GM12878 (cell line): ENCODE measurements around the gene CCK. TPM values are rescaled to one million over a fixed set of nuclear protein-coding genes. Genes with fewer than 3 reads are reported as not detected.

Source experiments
- ATAC-seq: fragments of 200-7000 bp; cut with Tn5 transposase; 3 replicates; pipeline ENCODE4 v1.9.1; 2020; ENCODE audit warnings: mild to moderate bottlenecking, moderate library complexity
- BruUV-seq: library from RNA; stranded (reverse); fragments of 400-500 nt; replicated peaks from 2 replicates; lab custom pipeline; 2021; lab: Mats Ljungman, UMichigan
- CTCF ChIA-PET: fragments of 300-600 bp; sonication (Branson Sonifier 250); formaldehyde crosslinking; extraction: SDS; loops from one replicate; lab custom pipeline; 2021; ENCODE audit warnings: inconsistent platforms; lab: Yijun Ruan, JAX
- POLR2A ChIA-PET: fragments of 350-600 bp; formaldehyde crosslinking; extraction: SDS; loops from one replicate; lab custom pipeline; 2021; ENCODE audit warnings: inconsistent platforms; lab: Charles Lee
- RAD21 ChIA-PET: fragments of 300-600 bp; sonication (Branson Sonifier 250); formaldehyde crosslinking; loops from one replicate; lab custom pipeline; 2023; ENCODE audit warnings: antibody characterized with exemption; ENCODE audit not compliant: unreplicated experiment; lab: Charles Lee
- SMC1A ChIA-PET: fragments of 300-600 bp; sonication (Branson Sonifier 250); formaldehyde crosslinking; loops from one replicate; lab custom pipeline; 2023; ENCODE audit not compliant: unreplicated experiment, uncharacterized antibody; lab: Charles Lee
- DNase-seq: peaks from one replicate; pipeline ENCODE4 v3.0.0-alpha.2; 2011; ENCODE audit warnings: low read depth, low spot score
- FAIRE-seq: peaks from 3 replicates; lab custom pipeline; 2011; peaks lifted over from hg19 to GRCh38; lab: Jason Lieb, UNC
- H2AFZ ChIP-seq: 2 replicates; pipeline ENCODE4 v1.6.0; 2011; ENCODE audit warnings: low read depth, low read length, control low read depth; ENCODE audit not compliant: control insufficient read depth
- H3K27ac ChIP-seq: 2 replicates; pipeline ENCODE4 v1.5.1; 2011; ENCODE audit warnings: control low read depth; ENCODE audit not compliant: control insufficient read depth, insufficient read depth
- H3K27me3 ChIP-seq, 2 experiments: replicated peaks in 1 of 2; 2 replicates each; pipeline versions ENCODE4 v1.6.0 to v1.6.1; 2011; ENCODE audit warnings: low read length in 1 of 2; ENCODE audit not compliant: control insufficient read depth in 2 of 2, insufficient read depth in 2 of 2
- H3K36me3 ChIP-seq, 2 experiments: 2 replicates each; pipeline ENCODE4 v1.5.1; 2011; ENCODE audit warnings: low read length in 1 of 2; ENCODE audit not compliant: control insufficient read depth in 2 of 2, insufficient read depth in 2 of 2
- H3K4me1 ChIP-seq: 2 replicates; pipeline ENCODE4 v1.6.1; 2011; ENCODE audit warnings: mild to moderate bottlenecking, low read length, moderate library complexity, mixed read lengths; ENCODE audit not compliant: control insufficient read depth, insufficient read depth
- H3K4me2 ChIP-seq: 2 replicates; pipeline ENCODE4 v1.6.0; 2011; ENCODE audit warnings: control low read depth; ENCODE audit not compliant: control insufficient read depth, insufficient read depth
- H3K4me3 ChIP-seq: fragments of 200-600 bp; sonication (generic); 2 replicates; pipeline ENCODE4 v1.5.1; 2016
- H3K79me2 ChIP-seq: 2 replicates; pipeline ENCODE4 v1.6.0; 2011; ENCODE audit warnings: low read length; ENCODE audit not compliant: control insufficient read depth, insufficient read depth
- H3K9ac ChIP-seq: 2 replicates; pipeline ENCODE4 v1.8.0; 2011; ENCODE audit warnings: low read length, control low read depth, mixed read lengths; ENCODE audit not compliant: control insufficient read depth, insufficient read depth
- H3K9me3 ChIP-seq: replicated peaks from 3 replicates; pipeline ENCODE4 v1.5.1; 2011; ENCODE audit warnings: mild to moderate bottlenecking, low read length; ENCODE audit not compliant: control insufficient read depth, insufficient read depth
- H4K20me1 ChIP-seq: 2 replicates; pipeline ENCODE4 v1.6.0; 2011; ENCODE audit not compliant: control insufficient read depth, insufficient read depth
- ATF7 ChIP-seq: fragments of 450-650 bp; IDR thresholded peaks from 2 replicates; pipeline ENCODE4 v1.6.1; 2016; ENCODE audit warnings: low read depth, mild to moderate bottlenecking
- CREB1 ChIP-seq: IDR thresholded peaks from 2 replicates; pipeline ENCODE4 v1.6.1; 2012; ENCODE audit warnings: low read depth, mild to moderate bottlenecking, inconsistent platforms
- CREM ChIP-seq: IDR thresholded peaks from 2 replicates; pipeline ENCODE4 v1.6.1; 2014; ENCODE audit warnings: antibody characterized with exemption, low read depth
- GATAD2B ChIP-seq: fragments of 450-650 bp; conservative IDR thresholded peaks from 2 replicates; pipeline ENCODE4 v1.6.1; 2017; ENCODE audit warnings: low read depth, mild to moderate bottlenecking, moderate library complexity
- MTA2 ChIP-seq: fragments of 450-650 bp; IDR thresholded peaks from 2 replicates; pipeline ENCODE4 v1.6.1; 2016; ENCODE audit warnings: low read depth, mild to moderate bottlenecking, moderate library complexity
- NR2C1 ChIP-seq: fragments of 450-650 bp; IDR thresholded peaks from 2 replicates; pipeline ENCODE4 v1.6.1; 2017; ENCODE audit warnings: antibody characterized with exemption, mild to moderate bottlenecking, moderate library complexity
- SMAD5 ChIP-seq: IDR thresholded peaks from 2 replicates; pipeline ENCODE4 v1.6.1; 2016; ENCODE audit warnings: antibody characterized with exemption, low read depth
- YBX1 ChIP-seq: fragments of 450-650 bp; IDR thresholded peaks from 2 replicates; pipeline ENCODE4 v1.6.1; 2016; ENCODE audit warnings: antibody characterized with exemption
- YY1 ChIP-seq: IDR thresholded peaks from 2 replicates; pipeline ENCODE4 v1.6.1; 2011; ENCODE audit warnings: low read depth, mild to moderate bottlenecking, low read length
- WGBS: methylation state at CpG from one replicate; pipeline ENCODE4 v1.1.6; 2016; ENCODE audit warnings: low lambda C conversion rate; ENCODE audit not compliant: insufficient replicate concordance, insufficient coverage; ENCODE audit errors: missing lambda C conversion rate; 5-methylcytosine and 5-hydroxymethylcytosine counted together
- in situ Hi-C: fragments of 300-500 bp; cut with MboI; formaldehyde crosslinking; loops from 9 replicates; pipeline ENCODE4 v1.14.3; 2018; ENCODE audit warnings: mixed read lengths
- intact Hi-C: fragments of 100-400 bp; cut with micrococcal nuclease; formaldehyde crosslinking; loops from one replicate; pipeline ENCODE4 v1.14.2; 2022; ENCODE audit not compliant: unreplicated experiment
- polyA plus RNA-seq, 11 experiments: library from polyadenylated mRNA; depleted of rRNA in 4 of 11; unstranded in 6 of 11; stranded (reverse) in 5 of 11; fragments of >200 nt; fragmentation: Nextera tagmentation in 4 of 11; fragmentation: Illumina TruSeq in 1 of 11; extraction: Ambion mirVana in 4 of 11; extraction: Trizol in 1 of 11; gene quantifications; 1 replicate in 1 of 11; 2 replicates in 10 of 11; pipeline versions ENCODE4 v1.2.1 to v1.2.3, GENCODE V29; 2011 to 2016; ENCODE audit warnings: inconsistent platforms in 2 of 11, missing spikeins in 2 of 11, low read depth in 1 of 11
- total RNA-seq, 4 experiments: library from RNA; depleted of rRNA in 3 of 4; stranded (reverse); fragments of >200 nt in 3 of 4; fragmentation: Illumina TruSeq in 1 of 4; extraction: Trizol in 1 of 4; gene quantifications; 2 replicates each; pipeline versions ENCODE4 v1.2.1 to v1.2.3, GENCODE V29; 2013 to 2021

Gene CCK
- total and polyA plus RNA-seq, 10 of the 15 experiments (the other 5 are each of a cell fraction or from before 2014, with no cell fraction given), result not detected

DNA sequence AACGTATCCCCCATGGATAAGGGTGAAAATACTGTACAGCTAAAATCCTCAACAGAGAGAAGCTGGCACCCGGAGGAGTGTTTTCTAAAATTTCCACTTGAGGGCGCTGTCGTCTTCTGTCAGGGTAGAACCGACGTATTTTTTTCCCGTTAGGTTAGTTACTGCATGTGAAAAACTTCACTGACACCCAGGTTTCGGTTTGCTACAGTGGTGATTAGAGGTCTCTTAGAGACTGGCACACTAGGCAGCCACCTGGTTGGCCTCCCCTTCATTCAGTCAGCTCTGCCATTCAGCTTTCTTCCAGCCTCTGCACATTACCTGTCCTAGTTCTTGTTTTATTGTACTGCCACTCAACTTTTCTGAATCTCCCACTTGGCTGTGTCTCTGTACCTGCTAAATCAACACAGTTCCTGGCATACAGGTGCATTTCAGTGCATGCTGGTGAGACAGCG is 18.4 kb downstream of the CCK start (continued):
- peak; percentile 38; the same call in 1 of the 2 replicates for TF ChIP-seq YY1
- no peak for TF ChIP-seq MTA2
- TF ChIP-seq, all 136 proteins: peak for 6

DNA sequence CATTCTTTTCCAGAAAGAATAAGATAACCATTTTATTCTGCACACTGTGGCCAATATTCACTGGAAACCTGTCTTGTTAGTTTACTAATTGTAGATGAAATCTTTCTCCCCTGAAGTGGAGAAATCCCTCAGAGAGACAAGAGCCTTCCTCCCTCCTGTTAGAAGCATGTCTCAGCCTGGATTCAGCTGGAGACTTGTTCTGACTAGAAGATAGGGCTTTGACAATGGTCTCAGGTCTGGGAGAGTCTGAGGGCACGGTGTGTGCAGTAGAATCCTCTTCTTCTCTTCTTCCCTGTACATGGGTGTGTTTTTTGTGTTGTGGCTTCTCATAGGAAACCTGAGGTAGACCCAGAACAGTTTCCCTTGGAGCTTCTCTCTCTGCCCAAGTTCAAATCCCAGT is 19.9 kb downstream of the CCK start:
- no peak for ATAC-seq
- in situ Hi-C loops (loop anchor here (5.0 kb wide), 2 partner anchors 196 to 291 kb away; no protein-coding TSS in a partner anchor), intact Hi-C loops (loop anchor here (2.0 to 5.0 kb wide), 2 partner anchors 295 to 354 kb away; no protein-coding TSS in a partner anchor)
- RAD21 ChIA-PET, result interaction anchor here (1.7 to 7.4 kb wide), 2 partner anchors 126 to 197 kb away, joined by 5 to 90 read pairs; no protein-coding TSS in a partner anchor
- H3K4me2 ChIP-seq, result no peak overlapping the region
- no peaks in the 10 kb centered on the region for H4K20me1 ChIP-seq
- no peaks in the 10 kb centered on the region for H3K79me2 ChIP-seq
- no TSS peak for BruUV-seq
- TF ChIP-seq ATF7, result no peak
- no peak for TF ChIP-seq YBX1
- no peak for TF ChIP-seq GATAD2B
- TF ChIP-seq CREM, result no peak
- TF ChIP-seq CREB1, result no peak
- no peak for TF ChIP-seq NR2C1
- no peak for TF ChIP-seq SMAD5
- no peak overlapping the region for H3K4me3 ChIP-seq
- no peak for FAIRE-seq
- H3K9ac ChIP-seq, result no peak overlapping the region
- 0 out of 2 replicates have a peak, but pooled peaks cover 2% of the 10 kb centered on the region for H3K4me1 ChIP-seq
- CTCF ChIA-PET, result interaction anchor here (0.6 to 4.6 kb wide), 5 partner anchors 11 to 306 kb away, joined by 3 to 162 read pairs (median 4); no protein-coding TSS in a partner anchor
- WGBS, result 0% methylated on average over 1 of the region's 1 CpG
- no peak overlapping the region for H2AFZ ChIP-seq
- DNase-seq, result no peak
- POLR2A ChIA-PET, result no interaction called here
- SMC1A ChIA-PET, result interaction anchor here (1.2 to 6.0 kb wide), 4 partner anchors 36 to 299 kb away, joined by 3 to 110 read pairs (median 4); no protein-coding TSS in a partner anchor
- no peaks in the 10 kb centered on the region for H3K36me3 ChIP-seq
- no peaks in the 10 kb centered on the region for H3K9me3 ChIP-seq
- H3K27me3 ChIP-seq, result no peaks in the 10 kb centered on the region
- H3K27ac ChIP-seq, result no peak overlapping the region
